ENCODE measurements around the gene RXRB.

GRCh38 chr6:33236852-33237251 lies 36.4 kb upstream of the RXRB start:
- no peak for TF ChIP-seq DMAP1 (CRISPR knock-in tag; IDR thresholded peaks at IDR 0.05)
- no peak for TF ChIP-seq CTCF (CRISPR knock-in tag; IDR thresholded peaks at IDR 0.05)
- TF ChIP-seq ZNF839 (CRISPR knock-in tag; IDR thresholded peaks at IDR 0.05; ENCODE audit: borderline replicate concordance): no peak
- TF ChIP-seq USF2 (IDR thresholded peaks at IDR 0.05; ENCODE audit: low read depth, low read length): no peak
- TF ChIP-seq USF2 (CRISPR knock-in tag; IDR thresholded peaks at IDR 0.05; ENCODE audit: borderline replicate concordance): no peak
- no peak for TF ChIP-seq SRSF4 (IDR thresholded peaks at IDR 0.05; ENCODE audit: low read depth, low read length, poor library complexity, severe bottlenecking)
- TF ChIP-seq EHMT2 (IDR thresholded peaks at IDR 0.05; ENCODE audit: borderline replicate concordance, low read depth, low read length): no peak
- TF ChIP-seq ZNF274 (CRISPR knock-in tag; IDR thresholded peaks at IDR 0.05): no peak
- no peak for TF ChIP-seq TBP (CRISPR knock-in tag; IDR thresholded peaks at IDR 0.05)
- TF ChIP-seq POLR2AphosphoS5 (IDR thresholded peaks at IDR 0.05; ENCODE audit: low read depth, low read length): no peak
- no peak for TF ChIP-seq ATF1 (CRISPR knock-in tag; IDR thresholded peaks at IDR 0.05)
- no peak for TF ChIP-seq HNF4A (CRISPR knock-in tag; IDR thresholded peaks at IDR 0.05)
- no peak for TF ChIP-seq GABPB1 (CRISPR knock-in tag; IDR thresholded peaks at IDR 0.05)
- no peak for TF ChIP-seq GLI4 (CRISPR knock-in tag; IDR thresholded peaks at IDR 0.05; ENCODE audit: borderline replicate concordance)
- no peak for TF ChIP-seq CREB1 (IDR thresholded peaks at IDR 0.05)
- TF ChIP-seq CREB1 (CRISPR knock-in tag; IDR thresholded peaks at IDR 0.05): no peak
